Measurements from ENCODE around the gene CMC2.

DNA sequence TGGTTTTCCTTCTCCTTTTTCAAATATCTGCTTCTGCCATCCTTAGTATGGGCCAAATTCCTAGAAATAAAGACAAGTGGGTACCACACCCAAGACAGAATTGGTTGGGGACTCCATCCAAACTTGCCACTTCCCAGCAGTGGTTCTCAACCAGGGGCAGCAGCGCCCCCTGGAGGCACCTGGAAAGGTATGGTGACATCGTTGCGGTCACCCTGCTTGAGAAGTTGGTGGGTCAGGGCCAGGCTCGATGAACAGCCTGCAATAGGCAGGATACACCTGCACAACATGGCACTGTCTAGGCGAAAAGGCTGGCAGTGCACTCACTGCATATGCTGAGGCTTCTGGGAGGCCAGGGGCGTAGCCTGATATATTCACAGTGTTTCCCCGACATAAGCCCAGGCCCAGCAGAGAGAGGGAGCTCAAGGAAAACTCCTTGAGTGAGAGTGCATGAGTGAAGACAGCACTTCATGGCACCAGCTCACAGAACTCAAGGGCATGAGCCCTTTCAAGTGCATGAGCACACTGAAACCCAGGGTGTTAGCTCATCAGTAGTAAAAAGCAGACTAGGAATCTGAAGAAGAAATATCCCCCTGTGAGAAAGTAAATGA, 57.7 kb downstream of the CMC2 start:
- TF ChIP-seq EGR1 (IDR thresholded peaks at IDR 0.05) (no peak), EP300 (IDR thresholded peaks at IDR 0.05; ENCODE audit: borderline replicate concordance) (no peak), YY1 (IDR thresholded peaks at IDR 0.05; ENCODE audit: low read depth) (no peak)
- TF ChIP-seq, protein P1, sequence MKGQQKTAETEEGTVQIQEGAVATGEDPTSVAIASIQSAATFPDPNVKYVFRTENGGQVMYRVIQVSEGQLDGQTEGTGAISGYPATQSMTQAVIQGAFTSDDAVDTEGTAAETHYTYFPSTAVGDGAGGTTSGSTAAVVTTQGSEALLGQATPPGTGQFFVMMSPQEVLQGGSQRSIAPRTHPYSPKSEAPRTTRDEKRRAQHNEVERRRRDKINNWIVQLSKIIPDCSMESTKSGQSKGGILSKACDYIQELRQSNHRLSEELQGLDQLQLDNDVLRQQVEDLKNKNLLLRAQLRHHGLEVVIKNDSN (IDR thresholded peaks at IDR 0.05) = no peak
- TF ChIP-seq, protein P2, sequence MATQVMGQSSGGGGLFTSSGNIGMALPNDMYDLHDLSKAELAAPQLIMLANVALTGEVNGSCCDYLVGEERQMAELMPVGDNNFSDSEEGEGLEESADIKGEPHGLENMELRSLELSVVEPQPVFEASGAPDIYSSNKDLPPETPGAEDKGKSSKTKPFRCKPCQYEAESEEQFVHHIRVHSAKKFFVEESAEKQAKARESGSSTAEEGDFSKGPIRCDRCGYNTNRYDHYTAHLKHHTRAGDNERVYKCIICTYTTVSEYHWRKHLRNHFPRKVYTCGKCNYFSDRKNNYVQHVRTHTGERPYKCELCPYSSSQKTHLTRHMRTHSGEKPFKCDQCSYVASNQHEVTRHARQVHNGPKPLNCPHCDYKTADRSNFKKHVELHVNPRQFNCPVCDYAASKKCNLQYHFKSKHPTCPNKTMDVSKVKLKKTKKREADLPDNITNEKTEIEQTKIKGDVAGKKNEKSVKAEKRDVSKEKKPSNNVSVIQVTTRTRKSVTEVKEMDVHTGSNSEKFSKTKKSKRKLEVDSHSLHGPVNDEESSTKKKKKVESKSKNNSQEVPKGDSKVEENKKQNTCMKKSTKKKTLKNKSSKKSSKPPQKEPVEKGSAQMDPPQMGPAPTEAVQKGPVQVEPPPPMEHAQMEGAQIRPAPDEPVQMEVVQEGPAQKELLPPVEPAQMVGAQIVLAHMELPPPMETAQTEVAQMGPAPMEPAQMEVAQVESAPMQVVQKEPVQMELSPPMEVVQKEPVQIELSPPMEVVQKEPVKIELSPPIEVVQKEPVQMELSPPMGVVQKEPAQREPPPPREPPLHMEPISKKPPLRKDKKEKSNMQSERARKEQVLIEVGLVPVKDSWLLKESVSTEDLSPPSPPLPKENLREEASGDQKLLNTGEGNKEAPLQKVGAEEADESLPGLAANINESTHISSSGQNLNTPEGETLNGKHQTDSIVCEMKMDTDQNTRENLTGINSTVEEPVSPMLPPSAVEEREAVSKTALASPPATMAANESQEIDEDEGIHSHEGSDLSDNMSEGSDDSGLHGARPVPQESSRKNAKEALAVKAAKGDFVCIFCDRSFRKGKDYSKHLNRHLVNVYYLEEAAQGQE (IDR thresholded peaks at IDR 0.05; ENCODE audit: low read depth) = no peak

Data from Ishikawa (cell line).